ENCODE results near the gene MTA1.

DNA sequence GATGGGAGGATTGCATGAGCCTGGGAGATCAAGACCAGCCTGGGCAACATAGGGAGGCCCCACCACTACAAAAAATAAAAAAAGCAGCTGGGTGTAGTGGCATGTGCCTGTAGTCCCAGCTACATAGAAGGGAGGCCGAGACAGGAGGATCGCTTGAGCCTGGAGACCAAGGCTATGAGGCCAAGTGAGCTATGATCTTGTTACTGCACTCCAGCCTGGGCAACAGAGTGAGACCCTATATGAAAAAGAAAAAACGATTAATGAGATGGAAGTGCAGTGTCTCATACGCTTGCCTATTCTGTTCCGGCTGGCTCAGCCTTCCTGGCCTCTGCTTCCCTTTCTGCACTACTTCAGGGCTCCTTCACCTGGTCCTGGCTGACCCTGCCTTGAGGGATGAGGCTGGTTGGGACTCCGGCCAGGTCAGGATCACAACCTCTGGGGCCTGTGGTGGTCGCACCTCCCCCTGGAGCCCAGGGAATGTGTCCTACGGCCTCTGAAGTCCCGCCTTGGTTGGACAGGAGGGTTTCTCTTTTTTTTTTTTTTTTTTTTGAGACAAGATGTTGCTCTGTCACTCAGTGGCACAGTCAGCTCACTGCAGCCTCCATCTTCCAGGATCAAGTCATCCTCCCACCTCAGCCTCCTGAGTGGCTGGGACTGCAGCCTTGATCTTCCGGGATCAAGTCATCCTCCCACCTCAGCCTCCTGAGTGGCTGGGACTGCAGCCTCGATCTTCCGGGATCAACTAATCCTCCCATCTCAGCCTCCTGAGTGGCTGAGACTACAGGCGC lies 82.1 kb downstream of the MTA1 start:
- no peak for TF ChIP-seq CTCF (IDR thresholded peaks at IDR 0.05; ENCODE audit: insufficient read depth, low read length, poor library complexity, severe bottlenecking)
- no peak for TF ChIP-seq EZH2phosphoT487 (conservative IDR thresholded peaks at IDR 0.05; ENCODE audit: low read length)

Data from SU-DHL-6 (cell line).